HG03095 (cell line): ENCODE measurements around the gene ATP10A.
"Not testable (repeated sequence)": the region's sequence is repeated elsewhere in the genome, so short reads cannot be mapped to it uniquely, and the experiment has no call there.

Experiments
- ATAC-seq: cut with Tn5 transposase; IDR thresholded peaks from one replicate; pipeline ENCODE4 v1.9.1; 2021; ENCODE audit warnings: moderate library complexity; ENCODE audit not compliant: unreplicated experiment

ATP10A gene

GRCh38 chr15:25776071-25776746 lies 86.9 kb downstream of the ATP10A start:
- ATAC-seq: no peak

- peak; percentile 79 for ATAC-seq
These were observed 87.7 kb downstream of the ATP10A start for GRCh38 chr15:25775317-25775912.

- ATAC-seq: no peak
These were observed 88.3 kb downstream of the ATP10A start for GRCh38 chr15:25774871-25775270.

GRCh38 chr15:25773248-25773647 lies 89.9 kb downstream of the ATP10A start:
- ATAC-seq: no peak

- ATAC-seq: no peak
These were observed 90.6 kb downstream of the ATP10A start for GRCh38 chr15:25772500-25772899.

GRCh38 chr15:25771736-25772135 lies 91.4 kb downstream of the ATP10A start:
- not testable (repeated sequence) for ATAC-seq

GRCh38 chr15:25771338-25771706 lies 91.8 kb downstream of the ATP10A start:
- no peak for ATAC-seq

- no peak for ATAC-seq
These were observed 92.3 kb downstream of the ATP10A start for GRCh38 chr15:25770618-25771337.

GRCh38 chr15:25770031-25770430 lies 93.1 kb downstream of the ATP10A start:
- ATAC-seq: no peak

GRCh38 chr15:25768271-25768670 lies 94.9 kb downstream of the ATP10A start:
- no peak for ATAC-seq

GRCh38 chr15:25767356-25768151 lies 95.6 kb downstream of the ATP10A start:
- no peak for ATAC-seq

- ATAC-seq: no peak
These were observed 96.7 kb downstream of the ATP10A start for GRCh38 chr15:25766417-25766816.

GRCh38 chr15:25764980-25765735 lies 98.0 kb downstream of the ATP10A start:
- ATAC-seq: no peak

GRCh38 chr15:25763954-25764353 lies 99.2 kb downstream of the ATP10A start:
- no peak for ATAC-seq

- ATAC-seq: no peak
These were observed 99.8 kb downstream of the ATP10A start for GRCh38 chr15:25763331-25763751.

- ATAC-seq: no peak
These were observed 101.0 kb downstream of the ATP10A start for GRCh38 chr15:25761971-25762662.

GRCh38 chr15:25759421-25759820 lies 103.7 kb downstream of the ATP10A start:
- no peak for ATAC-seq

- ATAC-seq: not testable (repeated sequence)
These were observed 104.5 kb downstream of the ATP10A start for GRCh38 chr15:25758612-25759011.

GRCh38 chr15:25743548-25744275 lies 119.4 kb downstream of the ATP10A start:
- no peak for ATAC-seq
